ENCODE results near the gene DNTTIP2. TPM values are rescaled to one million over a fixed set of nuclear protein-coding genes. Genes with fewer than 3 reads are reported as not detected.

The DNTTIP2 gene
- polyA plus RNA-seq, 1 donor from 2014 or later: 43.8 TPM

Small RNAs within 50 kb of the gene (small RNA-seq; reads per million reads assigned to genes)
- gene AL117351.2 (0 reads per million in 3 experiments), gene MIR760 (0.74 to 1.4 (median 0.86) reads per million in 3 experiments)

Other genes starting within 250 kb of the DNTTIP2 start
- 2.5 and 5.2 TPM in 2 replicates for gene BCAR3, start 197.4 kb downstream of the DNTTIP2 start, polyA plus RNA-seq
- 3.7 and 4.9 TPM in 2 replicates for gene GCLM, start 30.2 kb upstream of the DNTTIP2 start, polyA plus RNA-seq
- gene ABCA4, start 241.9 kb upstream of the DNTTIP2 start, polyA plus RNA-seq: not detected in 2 replicates

All from neural cell (in vitro differentiated cells).